ENCODE data around the gene COPZ1. TPM values are rescaled to one million over a fixed set of nuclear protein-coding genes. Genes with fewer than 3 reads are reported as not detected.

COPZ1 gene
- total and polyA plus RNA-seq, 2 experiments from 2014 or later = 149 to 170 TPM

DNA sequence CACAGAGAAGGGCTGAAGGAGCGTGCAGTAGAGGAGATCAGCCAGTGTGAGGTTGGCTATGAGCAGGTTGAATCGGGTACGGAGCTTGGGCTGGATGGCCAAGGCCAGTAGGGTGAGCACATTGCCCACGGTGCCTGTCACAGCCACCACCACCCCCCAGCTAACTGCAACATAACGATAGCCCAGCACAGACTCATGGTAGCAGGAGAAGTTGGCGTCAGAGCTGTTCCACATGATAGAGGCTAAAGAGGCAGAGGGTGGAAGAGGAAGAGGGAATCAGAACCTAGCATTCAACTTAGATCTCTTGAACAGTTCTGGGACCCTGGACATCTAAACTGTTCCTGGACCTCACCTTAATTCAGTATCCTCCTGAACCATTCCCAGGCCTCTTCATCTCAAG, 38.7 kb downstream of the COPZ1 start:
- H3K9ac ChIP-seq = no peak overlapping the region
- TF ChIP-seq EZH2 (IDR thresholded peaks at IDR 0.05; ENCODE audit: insufficient read depth, poor library complexity, severe bottlenecking) = no peak
- no peak for TF ChIP-seq EZH2phosphoT487 (IDR thresholded peaks at IDR 0.05; ENCODE audit: insufficient read depth, low read depth)
- H3K9me3 ChIP-seq (ENCODE audit: low read depth) = no peaks in the 10 kb centered on the region
- no peaks in the 10 kb centered on the region for H4K20me1 ChIP-seq (ENCODE audit: insufficient read depth)
- H3F3A ChIP-seq (ENCODE audit: insufficient read depth) = peaks cover 15% of the 10 kb centered on the region
- 69 to 70% methylated on average over 6 of the region's 6 CpGs for WGBS, 2 experiments (ENCODE audit: low coverage in 1 of 2, low lambda C conversion rate in 2 of 2, missing lambda C conversion rate in 2 of 2)
- in situ Hi-C loops (cut with MboI) = no loop called here
- H3K36me3 ChIP-seq (ENCODE audit: low read depth) = no peaks in the 10 kb centered on the region
- no peaks in the 10 kb centered on the region for H3K79me2 ChIP-seq (ENCODE audit: insufficient read depth)
- no peak for DNase-seq
- H3K27ac ChIP-seq = no peak overlapping the region
- no peaks in the 10 kb centered on the region for H3K9me2 ChIP-seq (ENCODE audit: insufficient read depth)
- H2AFZ ChIP-seq = no peak overlapping the region
- H3K4me3 ChIP-seq = no peak overlapping the region
- no peaks in the 10 kb centered on the region for H3K27me3 ChIP-seq (replicated peaks; ENCODE audit: insufficient read depth)
- peaks cover 17% of the 10 kb centered on the region for H3K4me1 ChIP-seq (ENCODE audit: insufficient read depth)
- H3K4me2 ChIP-seq (ENCODE audit: unreplicated experiment) = no peak overlapping the region

DNA sequence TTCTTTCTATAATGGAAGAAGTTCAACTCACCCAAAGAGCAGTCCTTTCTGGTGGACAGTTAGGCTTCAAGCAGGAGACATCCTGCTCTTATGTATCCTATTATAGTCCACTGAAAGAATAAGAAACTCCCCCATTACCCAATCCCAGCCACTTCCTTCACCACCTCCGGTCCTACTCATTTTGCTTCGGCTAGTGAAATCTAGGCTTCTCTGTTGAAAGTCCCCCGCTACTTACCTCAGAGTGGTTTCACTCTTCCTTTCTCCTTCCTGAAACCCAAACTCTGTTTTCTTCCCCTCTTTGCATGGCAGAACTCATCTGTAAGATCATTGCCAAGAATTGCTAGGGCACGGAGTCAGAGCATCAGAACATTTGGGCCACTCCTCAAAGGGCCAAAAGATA, 39.5 kb downstream of the COPZ1 start, which contains the start of gene GPR84:
Gene GPR84, minus strand, starts transcription at position 74 of the 400 bp plus-strand sequence. CDS start 635 bp downstream, outside the sequence.
- 67 to 68% methylated on average over 4 of the region's 4 CpGs for WGBS, 2 experiments (ENCODE audit: low coverage in 1 of 2, low lambda C conversion rate in 2 of 2, missing lambda C conversion rate in 2 of 2)
- Histone ChIP-seq H2AFZ (no peak within 1 kb of the TSS), H3K27ac (no peak within 1 kb of the TSS), H3K9me3 (ENCODE audit: low read depth) (no peaks in the 10 kb centered on the region), H3K79me2 (ENCODE audit: insufficient read depth) (no peaks in the 10 kb centered on the region), H4K20me1 (ENCODE audit: insufficient read depth) (no peaks in the 10 kb centered on the region), H3K27me3 (replicated peaks; ENCODE audit: insufficient read depth) (no peaks in the 10 kb centered on the region), H3F3A (ENCODE audit: insufficient read depth) (peaks cover 20% of the 10 kb centered on the region), H3K4me2 (ENCODE audit: unreplicated experiment) (no peak within 1 kb of the TSS), H3K4me1 (ENCODE audit: insufficient read depth) (peaks cover 24% of the 10 kb centered on the region), H3K4me3 (no peak within 1 kb of the TSS), H3K9ac (no peak within 1 kb of the TSS), H3K9me2 (ENCODE audit: insufficient read depth) (no peaks in the 10 kb centered on the region), H3K36me3 (ENCODE audit: low read depth) (no peaks in the 10 kb centered on the region)
- in situ Hi-C loops (cut with MboI) = no loop called here
- no peak for DNase-seq
- no peak for TF ChIP-seq EZH2phosphoT487 (IDR thresholded peaks at IDR 0.05; ENCODE audit: insufficient read depth, low read depth)

DNA sequence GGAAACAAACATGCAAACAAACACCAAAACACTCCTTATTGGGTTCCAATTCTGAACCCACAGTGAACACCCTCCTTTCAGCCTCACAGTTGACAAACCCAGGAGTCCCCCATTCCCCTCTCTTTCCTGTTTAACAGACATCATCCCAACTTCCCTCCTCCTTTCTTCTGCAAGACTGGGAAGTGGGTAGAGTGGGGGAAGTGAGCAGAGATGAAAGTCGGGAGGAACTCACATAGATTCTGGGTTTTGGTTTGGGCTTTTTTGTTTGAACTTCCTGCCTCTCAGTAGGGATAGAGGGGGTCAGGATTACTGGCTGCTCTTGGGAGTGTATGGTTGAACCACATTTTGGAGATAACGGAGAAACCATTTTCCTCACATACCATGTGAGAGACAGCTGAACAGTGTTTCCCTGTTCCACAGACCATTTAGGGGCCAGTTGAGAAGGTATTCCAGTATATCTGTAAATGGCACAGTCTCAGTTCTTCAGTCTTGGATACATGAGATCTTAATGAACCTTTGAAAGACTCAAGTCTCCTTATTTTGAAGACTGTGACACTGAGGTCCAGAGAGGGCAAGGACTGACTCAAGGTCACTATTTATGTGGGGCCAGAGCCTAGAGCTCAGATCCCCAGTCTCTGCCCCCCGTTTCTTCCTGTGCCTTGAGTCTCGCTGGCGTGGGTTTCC, 43.2 kb downstream of the COPZ1 start:
- H4K20me1 ChIP-seq (ENCODE audit: insufficient read depth) = no peaks in the 10 kb centered on the region
- no peaks in the 10 kb centered on the region for H3K9me2 ChIP-seq (ENCODE audit: insufficient read depth)
- peak overlapping the region; percentile 50; the same call in 1 of the 2 replicates for H3K9ac ChIP-seq
- WGBS, 2 experiments (ENCODE audit: low coverage in 1 of 2, low lambda C conversion rate in 2 of 2, missing lambda C conversion rate in 2 of 2) = 17 to 18% methylated on average over 5 of the region's 5 CpGs
- in situ Hi-C loops (cut with MboI) = no loop called here
- peaks cover 18% of the 10 kb centered on the region for H3F3A ChIP-seq (ENCODE audit: insufficient read depth)
- no peaks in the 10 kb centered on the region for H3K79me2 ChIP-seq (ENCODE audit: insufficient read depth)
- H3K4me3 ChIP-seq = peak overlapping the region; percentile 74
- no peaks in the 10 kb centered on the region for H3K9me3 ChIP-seq (ENCODE audit: low read depth)
- H3K36me3 ChIP-seq (ENCODE audit: low read depth) = no peaks in the 10 kb centered on the region
- H3K27me3 ChIP-seq (replicated peaks; ENCODE audit: insufficient read depth) = no peaks in the 10 kb centered on the region
- no peak for DNase-seq
- peak overlapping the region; percentile 87 for H2AFZ ChIP-seq
- no peak overlapping the region for H3K27ac ChIP-seq
- H3K4me2 ChIP-seq (ENCODE audit: unreplicated experiment) = peak overlapping the region; percentile 79
- TF ChIP-seq EZH2phosphoT487 (IDR thresholded peaks at IDR 0.05; ENCODE audit: insufficient read depth, low read depth) = no peak
- TF ChIP-seq EZH2 (IDR thresholded peaks at IDR 0.05; ENCODE audit: insufficient read depth, poor library complexity, severe bottlenecking) = no peak
- peaks cover 15% of the 10 kb centered on the region for H3K4me1 ChIP-seq (ENCODE audit: insufficient read depth)

DNA sequence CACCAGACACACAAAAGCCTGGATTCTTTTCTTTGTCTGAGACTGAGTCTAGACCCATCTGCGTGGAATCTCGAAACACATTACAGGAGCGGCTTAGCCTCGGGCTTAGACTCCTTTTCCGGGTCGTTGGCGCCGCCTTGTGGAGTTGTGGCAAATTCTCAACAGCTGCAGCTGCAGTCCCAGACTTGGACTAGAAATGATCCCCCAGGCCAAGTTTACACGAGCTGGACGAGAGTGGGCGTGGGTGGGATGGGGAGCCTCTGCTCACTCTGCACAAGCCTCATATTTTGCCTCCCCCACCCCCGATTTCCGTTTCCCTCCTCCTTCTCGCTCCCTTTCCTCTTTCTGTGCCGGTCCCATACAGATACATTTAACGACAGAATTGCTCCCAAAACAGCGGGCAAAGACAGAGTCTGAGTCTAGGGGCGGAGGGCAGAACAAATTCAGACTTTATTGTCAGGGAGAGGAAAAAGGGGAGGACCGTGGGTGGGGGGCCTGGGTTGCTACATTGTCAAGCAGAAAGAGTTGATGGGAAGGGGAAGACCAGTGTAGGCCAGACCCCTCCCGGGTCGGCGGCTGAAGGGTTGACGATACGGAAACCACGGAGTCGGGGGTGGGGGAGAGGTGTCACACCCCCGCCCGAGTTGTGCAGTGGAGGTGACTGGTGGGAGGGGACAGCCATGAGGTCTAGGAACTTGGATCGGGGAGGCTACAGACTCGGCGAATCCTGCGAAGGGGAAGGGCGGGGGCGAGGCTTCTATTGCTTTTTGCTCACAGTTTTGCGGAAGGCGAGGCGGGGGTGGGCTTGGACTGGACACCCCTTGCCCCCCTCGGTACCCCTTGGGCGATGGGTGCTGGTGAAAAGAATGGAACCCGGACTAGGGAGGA, 44.0 kb downstream of the COPZ1 start:
- in situ Hi-C loops (cut with MboI) = no loop called here
- no peaks in the 10 kb centered on the region for H4K20me1 ChIP-seq (ENCODE audit: insufficient read depth)
- peaks cover 18% of the 10 kb centered on the region for H3F3A ChIP-seq (ENCODE audit: insufficient read depth)
- peak; percentile 95 for DNase-seq
- WGBS, 2 experiments (ENCODE audit: low coverage in 1 of 2, low lambda C conversion rate in 2 of 2, missing lambda C conversion rate in 2 of 2) = 3 to 8% methylated on average over 36 to 40 of the region's 40 CpGs
- H3K27ac ChIP-seq = no peak overlapping the region
- H3K4me2 ChIP-seq (ENCODE audit: unreplicated experiment) = peak overlapping the region; percentile 79
- no peaks in the 10 kb centered on the region for H3K27me3 ChIP-seq (replicated peaks; ENCODE audit: insufficient read depth)
- no peak for TF ChIP-seq EZH2phosphoT487 (IDR thresholded peaks at IDR 0.05; ENCODE audit: insufficient read depth, low read depth)
- no peak for TF ChIP-seq EZH2 (IDR thresholded peaks at IDR 0.05; ENCODE audit: insufficient read depth, poor library complexity, severe bottlenecking)
- H3K4me1 ChIP-seq (ENCODE audit: insufficient read depth) = peaks cover 15% of the 10 kb centered on the region
- no peaks in the 10 kb centered on the region for H3K9me3 ChIP-seq (ENCODE audit: low read depth)
- H2AFZ ChIP-seq = peak overlapping the region; percentile 87
- H3K9me2 ChIP-seq (ENCODE audit: insufficient read depth) = no peaks in the 10 kb centered on the region
- no peaks in the 10 kb centered on the region for H3K79me2 ChIP-seq (ENCODE audit: insufficient read depth)
- no peaks in the 10 kb centered on the region for H3K36me3 ChIP-seq (ENCODE audit: low read depth)
- H3K9ac ChIP-seq = peak overlapping the region; percentile 50
- H3K4me3 ChIP-seq = peak overlapping the region; percentile 74

Measured in GM23248 (cell line).